ENCODE measurements around the gene HARS1. TPM values are rescaled to one million over a fixed set of nuclear protein-coding genes. Genes with fewer than 3 reads are reported as not detected.
"Not testable (repeated sequence)": the region's sequence is repeated elsewhere in the genome, so short reads cannot be mapped to it uniquely, and the experiment has no call there.

The HARS1 gene
- polyA plus RNA-seq, 1 donor (not counting 4 experiments of a cell fraction or from before 2014, with no cell fraction given): 87.8 TPM

- Histone ChIP-seq H3K4me2 (ENCODE audit: control insufficient read depth, extremely low read depth, insufficient read depth, low read depth, low read length) (no peak overlapping the region), H3K9me1 (ENCODE audit: control insufficient read depth, extremely low read depth, insufficient read depth, low read length) (no peaks in the 10 kb centered on the region), H3K27ac (ENCODE audit: control insufficient read depth, insufficient read depth, low read length) (peak overlapping the region; percentile 13), H3K4me3 (ENCODE audit: control insufficient read depth in 2 of 3, extremely low read depth in 1 of 3, insufficient read depth in 2 of 3, low read depth in 1 of 3, low read length in 3 of 3) (no peak overlapping the region), H2AFZ (ENCODE audit: control insufficient read depth, low read length) (no peak overlapping the region), H3K9ac (ENCODE audit: control insufficient read depth, extremely low read depth, insufficient read depth, low read length) (no peak overlapping the region), H4K20me1 (ENCODE audit: control insufficient read depth, extremely low read depth, insufficient read depth, low read length) (no peaks in the 10 kb centered on the region), H3K79me2 (ENCODE audit: control insufficient read depth, insufficient read depth, low read length) (no peaks in the 10 kb centered on the region), H3K27me3 (ENCODE audit: control insufficient read depth, extremely low read depth, insufficient read depth, low read length) (no peaks in the 10 kb centered on the region), H3K4me1 (ENCODE audit: control insufficient read depth, extremely low read depth, insufficient read depth, low read length) (peaks cover 3% of the 10 kb centered on the region), H3K36me3 (ENCODE audit: control insufficient read depth in 2 of 2, extremely low read depth in 1 of 2, insufficient read depth in 2 of 2, low read length in 2 of 2) (no peaks in the 10 kb centered on the region), H3K9me3 (ENCODE audit: control insufficient read depth, low read depth, low read length) (no peaks in the 10 kb centered on the region)
- DNase-seq (ENCODE audit: low read depth, low spot score): no peak
- TF ChIP-seq EZH2 (IDR thresholded peaks at IDR 0.05; ENCODE audit: low read length): no peak
- no peak for TF ChIP-seq CTCF (optimal IDR thresholded peaks at IDR 0.05 in 1 of 3, IDR thresholded peaks at IDR 0.05 in 1 of 3, conservative IDR thresholded peaks at IDR 0.05 in 1 of 3; ENCODE audit: extremely low read depth in 1 of 3, insufficient read depth in 2 of 3, low read length in 3 of 3)
- FAIRE-seq: no peak
- dilution Hi-C loops (cut with MboI; ENCODE audit: extremely low pct_ligation_motif_present, low sequenced_read_pairs): no loop called here
These were observed 27.1 kb upstream of the HARS1 start for GRCh38 chr5:140718266-140718592.

GRCh38 chr5:140716238-140716637, 25.1 kb upstream of the HARS1 start:
- H3K9me1 ChIP-seq (ENCODE audit: control insufficient read depth, extremely low read depth, insufficient read depth, low read length); H4K20me1 ChIP-seq (ENCODE audit: control insufficient read depth, extremely low read depth, insufficient read depth, low read length); H2AFZ ChIP-seq (ENCODE audit: control insufficient read depth, low read length); H3K9ac ChIP-seq (ENCODE audit: control insufficient read depth, extremely low read depth, insufficient read depth, low read length); H3K4me3 ChIP-seq (ENCODE audit: control insufficient read depth in 2 of 3, extremely low read depth in 1 of 3, insufficient read depth in 2 of 3, low read depth in 1 of 3, low read length in 3 of 3); H3K36me3 ChIP-seq (ENCODE audit: control insufficient read depth in 2 of 2, extremely low read depth in 1 of 2, insufficient read depth in 2 of 2, low read length in 2 of 2); H3K27me3 ChIP-seq (ENCODE audit: control insufficient read depth, extremely low read depth, insufficient read depth, low read length); DNase-seq (ENCODE audit: low read depth, low spot score); H3K27ac ChIP-seq (ENCODE audit: control insufficient read depth, insufficient read depth, low read length); dilution Hi-C loops (cut with MboI; ENCODE audit: extremely low pct_ligation_motif_present, low sequenced_read_pairs); H3K79me2 ChIP-seq (ENCODE audit: control insufficient read depth, insufficient read depth, low read length); H3K9me3 ChIP-seq (ENCODE audit: control insufficient read depth, low read depth, low read length); H3K4me1 ChIP-seq (ENCODE audit: control insufficient read depth, extremely low read depth, insufficient read depth, low read length); H3K4me2 ChIP-seq (ENCODE audit: control insufficient read depth, extremely low read depth, insufficient read depth, low read depth, low read length); FAIRE-seq: not testable (repeated sequence)

GRCh38 chr5:140713562-140714094, 22.5 kb upstream of the HARS1 start:
- H3K36me3 ChIP-seq (ENCODE audit: control insufficient read depth in 2 of 2, extremely low read depth in 1 of 2, insufficient read depth in 2 of 2, low read length in 2 of 2): no peaks in the 10 kb centered on the region
- dilution Hi-C loops (cut with MboI; ENCODE audit: extremely low pct_ligation_motif_present, low sequenced_read_pairs): no loop called here
- TF ChIP-seq CTCF (optimal IDR thresholded peaks at IDR 0.05 in 1 of 3, IDR thresholded peaks at IDR 0.05 in 1 of 3, conservative IDR thresholded peaks at IDR 0.05 in 1 of 3; ENCODE audit: extremely low read depth in 1 of 3, insufficient read depth in 2 of 3, low read length in 3 of 3) (no peak), EZH2 (IDR thresholded peaks at IDR 0.05; ENCODE audit: low read length) (no peak)
- peaks cover 7% of the 10 kb centered on the region for H3K4me1 ChIP-seq (ENCODE audit: control insufficient read depth, extremely low read depth, insufficient read depth, low read length)
- no peaks in the 10 kb centered on the region for H4K20me1 ChIP-seq (ENCODE audit: control insufficient read depth, extremely low read depth, insufficient read depth, low read length)
- H3K79me2 ChIP-seq (ENCODE audit: control insufficient read depth, insufficient read depth, low read length): no peaks in the 10 kb centered on the region
- H3K9me1 ChIP-seq (ENCODE audit: control insufficient read depth, extremely low read depth, insufficient read depth, low read length): no peaks in the 10 kb centered on the region
- no peak overlapping the region for H3K9ac ChIP-seq (ENCODE audit: control insufficient read depth, extremely low read depth, insufficient read depth, low read length)
- no peak for DNase-seq (ENCODE audit: low read depth, low spot score)
- H3K27me3 ChIP-seq (ENCODE audit: control insufficient read depth, extremely low read depth, insufficient read depth, low read length): no peaks in the 10 kb centered on the region
- H3K27ac ChIP-seq (ENCODE audit: control insufficient read depth, insufficient read depth, low read length): no peak overlapping the region
- FAIRE-seq: no peak
- H3K4me3 ChIP-seq (ENCODE audit: control insufficient read depth in 2 of 3, extremely low read depth in 1 of 3, insufficient read depth in 2 of 3, low read depth in 1 of 3, low read length in 3 of 3): no peak overlapping the region
- H3K4me2 ChIP-seq (ENCODE audit: control insufficient read depth, extremely low read depth, insufficient read depth, low read depth, low read length): no peak overlapping the region
- no peaks in the 10 kb centered on the region for H3K9me3 ChIP-seq (ENCODE audit: control insufficient read depth, low read depth, low read length)
- no peak overlapping the region for H2AFZ ChIP-seq (ENCODE audit: control insufficient read depth, low read length)

All from keratinocyte (primary cell).